ENCODE measurements around the gene ZNRD2.
"Not testable (repeated sequence)": the region's sequence is repeated elsewhere in the genome, so short reads cannot be mapped to it uniquely, and the experiment has no call there.

ZNRD2 gene

DNA sequence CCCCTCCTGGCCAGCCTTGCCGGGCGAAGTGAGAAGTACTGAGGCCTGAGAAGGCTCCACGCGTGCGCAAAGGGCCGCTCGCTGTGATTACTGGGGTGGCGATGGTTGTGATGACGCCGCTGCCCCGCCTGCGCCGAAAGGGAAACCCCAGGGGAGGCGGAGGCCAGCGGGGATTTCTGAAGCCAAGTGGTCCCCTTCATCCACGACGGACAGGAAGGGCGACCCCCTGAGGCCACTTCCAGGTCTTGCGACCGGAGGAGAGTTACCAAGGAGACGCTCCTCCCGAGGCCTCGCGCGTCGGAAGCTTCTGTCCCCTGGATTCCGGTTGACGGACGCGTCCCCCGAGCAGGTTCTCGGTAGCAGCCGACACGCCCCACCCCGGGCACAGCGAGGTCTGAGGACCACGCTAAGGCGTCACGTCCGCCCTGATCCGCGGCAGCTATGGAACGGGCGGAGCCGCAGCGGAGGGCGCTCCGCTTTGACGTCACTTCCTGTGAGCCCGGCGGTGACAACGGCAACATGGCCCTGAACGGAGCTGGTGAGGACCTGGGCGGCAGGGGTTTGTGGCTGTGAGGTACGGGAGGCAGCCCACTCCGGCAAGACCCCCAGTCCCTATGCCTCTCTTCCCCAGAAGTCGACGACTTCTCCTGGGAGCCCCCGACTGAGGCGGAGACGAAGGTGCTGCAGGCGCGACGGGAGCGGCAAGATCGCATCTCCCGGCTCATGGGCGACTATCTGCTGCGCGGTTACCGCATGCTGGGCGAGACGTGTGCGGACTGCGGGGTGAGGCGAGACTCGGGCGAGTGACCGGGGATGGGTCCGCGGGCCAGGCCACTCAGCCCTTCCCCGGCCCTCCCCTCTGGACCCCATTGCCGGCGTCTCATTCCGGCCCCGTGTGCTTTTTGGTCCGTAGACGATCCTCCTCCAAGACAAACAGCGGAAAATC, at the start of gene ZNRD2:
TSS of gene ZNRD2 (plus strand) at position 505 of the 946 bp plus-strand sequence. CDS start at position 520, 15 bp downstream.
- peak; percentile 98 for DNase-seq

GRCh38 chr11:65521777-65522521, 48.3 kb upstream of the ZNRD2 start:
- DNase-seq = not testable (repeated sequence)

GRCh38 chr11:65522718-65523630, 47.3 kb upstream of the ZNRD2 start:
- not testable (repeated sequence) for DNase-seq

DNA sequence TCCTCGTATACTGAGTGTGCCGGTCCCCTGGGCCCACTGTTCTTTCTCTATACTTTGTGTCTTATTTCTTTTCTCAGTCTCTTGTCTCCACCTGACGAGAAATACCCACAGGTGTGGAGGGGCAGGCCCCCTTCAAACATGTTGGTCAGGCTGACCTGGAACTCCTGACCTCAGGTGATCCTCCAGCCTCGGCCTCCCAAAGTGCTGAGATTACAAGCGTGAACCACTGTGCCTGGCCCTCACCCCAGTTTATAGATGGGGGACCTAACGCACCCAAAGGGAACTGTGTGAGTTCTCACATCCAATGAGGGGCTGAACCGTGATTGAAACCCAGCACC, 46.7 kb upstream of the ZNRD2 start:
- not testable (repeated sequence) for DNase-seq

GRCh38 chr11:65524014-65524740, 46.1 kb upstream of the ZNRD2 start:
- no peak for DNase-seq

GRCh38 chr11:65524741-65525545, 45.3 kb upstream of the ZNRD2 start, which contains the start of gene SCYL1:
Gene SCYL1, plus strand, starts transcription at chr11:65525083. Its CDS starts 71 bp downstream, at chr11:65525154.
- peak; percentile 67 for DNase-seq

DNA sequence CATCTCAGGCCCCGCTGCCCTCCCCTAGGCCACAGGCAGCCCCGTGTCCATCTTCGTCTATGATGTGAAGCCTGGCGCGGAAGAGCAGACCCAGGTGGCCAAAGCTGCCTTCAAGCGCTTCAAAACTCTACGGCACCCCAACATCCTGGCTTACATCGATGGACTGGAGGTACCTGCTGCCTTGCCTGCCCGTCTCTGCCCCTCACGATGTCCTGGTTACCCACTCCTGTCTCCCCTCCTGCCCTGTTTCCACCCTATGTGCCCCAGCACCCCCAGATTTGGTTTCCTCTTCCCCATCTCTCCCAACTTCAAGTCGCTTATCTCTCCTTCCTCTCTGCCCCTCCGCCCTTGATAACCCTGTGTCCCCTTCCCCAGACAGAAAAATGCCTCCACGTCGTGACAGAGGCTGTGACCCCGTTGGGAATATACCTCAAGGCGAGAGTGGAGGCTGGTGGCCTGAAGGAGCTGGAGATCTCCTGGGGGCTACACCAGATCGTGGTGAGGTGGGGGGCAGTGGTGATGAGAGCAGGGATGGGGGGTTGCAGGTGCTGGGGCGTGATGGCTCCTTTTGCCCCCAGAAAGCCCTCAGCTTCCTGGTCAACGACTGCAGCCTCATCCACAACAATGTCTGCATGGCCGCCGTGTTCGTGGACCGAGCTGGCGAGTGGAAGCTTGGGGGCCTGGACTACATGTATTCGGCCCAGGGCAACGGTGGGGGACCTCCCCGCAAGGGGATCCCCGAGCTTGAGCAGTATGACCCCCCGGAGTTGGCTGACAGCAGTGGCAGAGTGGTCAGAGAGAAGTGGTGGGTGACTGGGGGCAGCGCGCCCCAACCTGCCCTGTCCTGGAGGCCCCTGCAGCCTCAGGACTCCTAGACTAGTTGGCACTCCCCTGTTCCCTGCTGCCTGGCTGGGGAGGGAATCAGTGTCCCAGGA, 44.5 kb upstream of the ZNRD2 start:
- peak; percentile 17 for DNase-seq

DNA sequence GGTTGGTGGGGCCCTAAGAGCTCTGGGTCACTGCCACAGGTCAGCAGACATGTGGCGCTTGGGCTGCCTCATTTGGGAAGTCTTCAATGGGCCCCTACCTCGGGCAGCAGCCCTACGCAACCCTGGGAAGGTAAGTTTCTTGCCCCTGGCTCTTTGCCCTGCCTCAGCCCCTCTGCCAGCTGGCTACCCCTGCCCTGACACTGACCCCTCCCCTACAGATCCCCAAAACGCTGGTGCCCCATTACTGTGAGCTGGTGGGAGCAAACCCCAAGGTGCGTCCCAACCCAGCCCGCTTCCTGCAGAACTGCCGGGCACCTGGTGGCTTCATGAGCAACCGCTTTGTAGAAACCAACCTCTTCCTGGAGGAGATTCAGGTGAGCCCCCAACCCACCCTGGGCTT, 43.5 kb upstream of the ZNRD2 start:
- no peak for DNase-seq

DNA sequence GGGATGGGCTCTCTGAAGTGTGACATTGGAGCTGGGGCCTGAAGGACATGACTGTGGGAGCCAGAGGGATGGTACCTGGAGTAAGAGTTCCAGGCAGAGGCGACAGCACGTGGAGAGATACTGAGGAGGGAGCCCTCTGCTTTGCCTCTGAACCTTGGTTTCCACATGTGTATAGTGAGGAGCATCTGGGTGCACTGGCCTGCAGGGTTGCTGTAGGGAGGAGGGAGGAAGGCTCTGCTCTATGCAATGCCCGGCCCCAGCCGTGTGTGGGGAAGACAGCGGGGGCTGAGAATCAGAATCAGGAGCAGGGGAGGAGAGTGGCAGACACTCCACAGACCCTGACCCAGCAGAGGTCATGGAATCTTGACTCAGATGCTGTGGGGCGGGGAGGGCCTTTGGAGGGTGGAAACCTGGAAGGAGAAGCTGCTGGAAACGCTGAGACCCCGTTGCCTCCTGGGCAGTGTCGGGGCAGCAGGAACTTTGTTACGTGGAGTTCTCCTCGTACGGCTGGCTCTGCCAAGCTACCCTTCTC, 41.4 kb upstream of the ZNRD2 start:
- DNase-seq = no peak

- no peak for DNase-seq
These were observed 40.7 kb upstream of the ZNRD2 start for GRCh38 chr11:65529475-65530156.

- no peak for DNase-seq
These were observed 40.1 kb upstream of the ZNRD2 start for GRCh38 chr11:65530157-65530496.

DNA sequence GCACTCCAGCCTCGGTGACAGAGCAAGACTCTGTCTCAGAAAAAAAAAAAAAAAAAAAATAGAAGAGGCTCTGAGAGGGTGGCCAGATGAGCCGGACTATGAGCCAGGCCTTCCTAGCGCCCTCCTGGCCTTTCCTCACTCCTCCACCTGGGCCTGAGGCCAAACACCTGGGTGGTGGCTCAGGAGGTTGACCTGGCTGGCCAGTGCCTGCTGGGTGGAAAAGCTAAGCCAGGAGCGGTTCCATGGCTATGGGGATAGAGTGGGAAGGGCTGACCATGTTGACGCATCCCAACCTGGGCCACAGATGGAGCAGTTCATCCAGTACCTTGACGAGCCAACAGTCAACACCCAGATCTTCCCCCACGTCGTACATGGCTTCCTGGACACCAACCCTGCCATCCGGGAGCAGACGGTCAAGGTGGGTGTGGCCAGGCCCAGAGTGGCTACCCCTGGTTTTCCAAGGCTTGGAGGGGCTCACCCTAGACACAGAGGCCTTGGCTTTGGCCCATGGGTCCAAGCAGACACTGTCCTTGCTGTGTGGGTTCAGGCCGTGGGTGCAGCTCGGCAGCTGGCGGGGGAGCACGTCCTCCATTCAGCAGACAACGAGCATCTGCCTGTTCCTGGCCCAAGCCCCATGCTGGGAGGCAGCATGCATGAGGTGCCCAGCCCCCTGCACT, 37.8 kb upstream of the ZNRD2 start:
- no peak for DNase-seq

DNA sequence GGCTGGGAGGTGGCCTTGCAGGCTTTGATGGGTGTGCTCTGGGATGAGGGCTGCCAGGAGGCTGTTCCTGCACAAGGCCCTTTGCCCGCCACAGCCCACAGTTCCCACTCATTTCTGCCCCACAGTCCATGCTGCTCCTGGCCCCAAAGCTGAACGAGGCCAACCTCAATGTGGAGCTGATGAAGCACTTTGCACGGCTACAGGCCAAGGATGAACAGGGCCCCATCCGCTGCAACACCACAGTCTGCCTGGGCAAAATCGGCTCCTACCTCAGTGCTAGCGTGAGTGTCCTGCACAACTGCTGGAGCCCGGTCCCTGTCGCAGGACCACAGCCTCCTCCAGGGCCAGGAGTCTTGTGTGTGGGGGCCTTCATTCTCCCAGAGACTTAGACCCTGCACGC, 35.2 kb upstream of the ZNRD2 start:
- DNase-seq = no peak

DNA sequence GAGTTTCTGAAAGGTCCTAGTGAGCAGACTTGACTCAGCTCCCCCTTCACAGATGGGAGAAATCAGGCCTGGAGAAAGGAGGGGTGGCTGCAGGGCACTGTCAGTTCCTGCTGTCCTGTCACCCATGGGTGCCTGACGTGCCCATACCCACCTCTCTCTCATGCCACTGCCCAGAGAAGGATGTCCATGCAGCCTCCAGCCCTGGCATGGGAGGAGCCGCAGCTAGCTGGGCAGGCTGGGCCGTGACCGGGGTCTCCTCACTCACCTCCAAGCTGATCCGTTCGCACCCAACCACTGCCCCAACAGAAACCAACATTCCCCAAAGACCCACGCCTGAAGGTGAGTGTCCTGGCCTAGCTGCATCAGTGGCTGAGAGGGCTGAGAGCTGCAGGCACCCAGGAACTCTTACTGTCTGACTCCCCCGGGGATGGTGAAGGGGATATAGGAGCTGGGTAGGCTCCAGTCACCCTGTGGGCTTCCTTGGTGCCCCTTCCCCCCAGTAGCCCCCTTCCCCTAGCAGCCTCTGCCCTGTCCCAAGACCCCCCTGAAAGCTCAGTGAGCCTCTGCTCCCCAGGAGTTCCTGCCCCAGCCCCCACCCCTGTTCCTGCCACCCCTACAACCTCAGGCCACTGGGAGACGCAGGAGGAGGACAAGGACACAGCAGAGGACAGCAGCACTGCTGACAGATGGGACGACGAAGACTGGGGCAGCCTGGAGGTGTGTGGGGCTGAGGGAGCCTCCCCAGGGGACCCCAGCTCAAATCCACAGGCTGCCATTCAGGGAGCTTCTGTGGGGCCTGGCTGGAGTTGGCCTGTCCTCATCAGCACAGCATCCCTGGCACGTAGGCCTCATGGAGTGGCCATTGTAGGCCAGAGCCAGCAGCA, 33.6 kb upstream of the ZNRD2 start:
- no peak for DNase-seq

DNA sequence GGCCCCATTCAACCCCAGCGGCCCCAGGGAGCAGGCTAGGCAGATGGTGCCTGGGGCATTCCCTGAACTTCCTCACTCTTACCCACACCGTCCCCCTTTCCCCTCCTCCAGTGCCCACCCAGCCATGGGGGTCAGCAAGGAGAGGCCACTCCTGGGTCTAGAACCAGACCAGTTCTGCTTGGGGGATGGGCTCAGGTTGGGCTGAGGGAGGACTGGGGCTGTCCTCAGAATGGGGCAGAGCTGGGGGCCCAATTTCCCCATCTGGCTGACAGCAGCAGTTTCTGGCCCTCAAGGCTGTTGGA, 33.0 kb upstream of the ZNRD2 start:
- no peak for DNase-seq

GRCh38 chr11:65537620-65538231, 32.6 kb upstream of the ZNRD2 start:
- DNase-seq = no peak

GRCh38 chr11:65538232-65538914, 31.9 kb upstream of the ZNRD2 start:
- no peak for DNase-seq

Data from NCI-H1092 treated with DMSO at 0.1 percent for 48 hours (cell line).